Measurements from ENCODE around the gene HBD. TPM values are rescaled to one million over a fixed set of nuclear protein-coding genes. Genes with fewer than 3 reads are reported as not detected.

HBD gene
- total and polyA plus RNA-seq, 9 of the 15 experiments (the other 6 are each of a cell fraction or from before 2014, with no cell fraction given) = 11.8 to 169 (median 36.0) TPM

GRCh38 chr11:5234381-5234834 is at the start of gene HBD (continued):
- TF ChIP-seq, protein P1, sequence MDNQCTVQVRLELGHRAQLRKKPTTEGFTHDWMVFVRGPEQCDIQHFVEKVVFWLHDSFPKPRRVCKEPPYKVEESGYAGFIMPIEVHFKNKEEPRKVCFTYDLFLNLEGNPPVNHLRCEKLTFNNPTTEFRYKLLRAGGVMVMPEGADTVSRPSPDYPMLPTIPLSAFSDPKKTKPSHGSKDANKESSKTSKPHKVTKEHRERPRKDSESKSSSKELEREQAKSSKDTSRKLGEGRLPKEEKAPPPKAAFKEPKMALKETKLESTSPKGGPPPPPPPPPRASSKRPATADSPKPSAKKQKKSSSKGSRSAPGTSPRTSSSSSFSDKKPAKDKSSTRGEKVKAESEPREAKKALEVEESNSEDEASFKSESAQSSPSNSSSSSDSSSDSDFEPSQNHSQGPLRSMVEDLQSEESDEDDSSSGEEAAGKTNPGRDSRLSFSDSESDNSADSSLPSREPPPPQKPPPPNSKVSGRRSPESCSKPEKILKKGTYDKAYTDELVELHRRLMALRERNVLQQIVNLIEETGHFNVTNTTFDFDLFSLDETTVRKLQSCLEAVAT (IDR thresholded peaks at IDR 0.05) = no peak
- no peak for TF ChIP-seq ZNF263 (CRISPR knock-in tag; IDR thresholded peaks at IDR 0.05; ENCODE audit: borderline replicate concordance)
- no peak for TF ChIP-seq NONO (IDR thresholded peaks at IDR 0.05; ENCODE audit: low read depth in 2 of 2, low read length in 1 of 2)
- TF ChIP-seq HDGF (IDR thresholded peaks at IDR 0.05) = no peak
- TF ChIP-seq NRF1 (conservative IDR thresholded peaks at IDR 0.05 in 1 of 2, IDR thresholded peaks at IDR 0.05 in 1 of 2) = 0 out of 4 replicates have a peak, but pooled peaks of 1 of the 2 experiments have one; percentile 22
- no peak for TF ChIP-seq ZNF436 (CRISPR knock-in tag; IDR thresholded peaks at IDR 0.05)
- TF ChIP-seq YBX1 (IDR thresholded peaks at IDR 0.05) = no peak
- no peak for TF ChIP-seq SRSF9 (IDR thresholded peaks at IDR 0.05; ENCODE audit: borderline replicate concordance, low read depth, low read length)
- no peak for TF ChIP-seq MAFK (IDR thresholded peaks at IDR 0.05; ENCODE audit: low read length)
- TF ChIP-seq CSDE1 (IDR thresholded peaks at IDR 0.05) = no peak
- peak; percentile 26 for TF ChIP-seq CCNT2 (IDR thresholded peaks at IDR 0.05; ENCODE audit: borderline replicate concordance, extremely low read depth, insufficient read length, low read depth, low read length)
- no peak for TF ChIP-seq CUX1 (CRISPR knock-in tag; IDR thresholded peaks at IDR 0.05)
- 0 out of 2 replicates have a peak, but pooled peaks have one; percentile 24 for TF ChIP-seq RAD51 (IDR thresholded peaks at IDR 0.05; ENCODE audit: borderline replicate concordance, low read depth)
- no peak for TF ChIP-seq ZNF764 (CRISPR knock-in tag; IDR thresholded peaks at IDR 0.05; ENCODE audit: low read depth)
- no peak for TF ChIP-seq MTA2 (IDR thresholded peaks at IDR 0.05; ENCODE audit: low read depth)
- TF ChIP-seq, protein P2, sequence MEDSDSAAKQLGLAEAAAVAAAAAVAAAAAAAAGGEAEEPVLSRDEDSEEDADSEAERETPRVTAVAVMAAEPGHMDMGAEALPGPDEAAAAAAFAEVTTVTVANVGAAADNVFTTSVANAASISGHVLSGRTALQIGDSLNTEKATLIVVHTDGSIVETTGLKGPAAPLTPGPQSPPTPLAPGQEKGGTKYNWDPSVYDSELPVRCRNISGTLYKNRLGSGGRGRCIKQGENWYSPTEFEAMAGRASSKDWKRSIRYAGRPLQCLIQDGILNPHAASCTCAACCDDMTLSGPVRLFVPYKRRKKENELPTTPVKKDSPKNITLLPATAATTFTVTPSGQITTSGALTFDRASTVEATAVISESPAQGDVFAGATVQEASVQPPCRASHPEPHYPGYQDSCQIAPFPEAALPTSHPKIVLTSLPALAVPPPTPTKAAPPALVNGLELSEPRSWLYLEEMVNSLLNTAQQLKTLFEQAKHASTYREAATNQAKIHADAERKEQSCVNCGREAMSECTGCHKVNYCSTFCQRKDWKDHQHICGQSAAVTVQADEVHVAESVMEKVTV (CRISPR knock-in tag; IDR thresholded peaks at IDR 0.05) = no peak
- no peak for TF ChIP-seq SMAD1 (IDR thresholded peaks at IDR 0.05; ENCODE audit: low read depth, low read length, partially characterized antibody)
- no peak for TF ChIP-seq IRF2 (CRISPR knock-in tag; IDR thresholded peaks at IDR 0.05)
- no peak for TF ChIP-seq RBM39 (optimal IDR thresholded peaks at IDR 0.05; ENCODE audit: low read depth, low read length)
- TF ChIP-seq SMAD3 (CRISPR knock-in tag; conservative IDR thresholded peaks at IDR 0.05) = no peak
- TF ChIP-seq, protein P3, sequence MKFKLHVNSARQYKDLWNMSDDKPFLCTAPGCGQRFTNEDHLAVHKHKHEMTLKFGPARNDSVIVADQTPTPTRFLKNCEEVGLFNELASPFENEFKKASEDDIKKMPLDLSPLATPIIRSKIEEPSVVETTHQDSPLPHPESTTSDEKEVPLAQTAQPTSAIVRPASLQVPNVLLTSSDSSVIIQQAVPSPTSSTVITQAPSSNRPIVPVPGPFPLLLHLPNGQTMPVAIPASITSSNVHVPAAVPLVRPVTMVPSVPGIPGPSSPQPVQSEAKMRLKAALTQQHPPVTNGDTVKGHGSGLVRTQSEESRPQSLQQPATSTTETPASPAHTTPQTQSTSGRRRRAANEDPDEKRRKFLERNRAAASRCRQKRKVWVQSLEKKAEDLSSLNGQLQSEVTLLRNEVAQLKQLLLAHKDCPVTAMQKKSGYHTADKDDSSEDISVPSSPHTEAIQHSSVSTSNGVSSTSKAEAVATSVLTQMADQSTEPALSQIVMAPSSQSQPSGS (CRISPR knock-in tag; IDR thresholded peaks at IDR 0.05) = no peak

Data from K562 (cell line).